NCI-H446 (cell line): ENCODE measurements around the gene EPM2AIP1.
"Not testable (repeated sequence)": the region's sequence is repeated elsewhere in the genome, so short reads cannot be mapped to it uniquely, and the experiment has no call there.

Experiments
- DNase-seq, 2 experiments: peaks; one replicate each; lab custom pipeline; 2025; lab: John Stamatoyannopoulos, UW

The EPM2AIP1 gene

DNA sequence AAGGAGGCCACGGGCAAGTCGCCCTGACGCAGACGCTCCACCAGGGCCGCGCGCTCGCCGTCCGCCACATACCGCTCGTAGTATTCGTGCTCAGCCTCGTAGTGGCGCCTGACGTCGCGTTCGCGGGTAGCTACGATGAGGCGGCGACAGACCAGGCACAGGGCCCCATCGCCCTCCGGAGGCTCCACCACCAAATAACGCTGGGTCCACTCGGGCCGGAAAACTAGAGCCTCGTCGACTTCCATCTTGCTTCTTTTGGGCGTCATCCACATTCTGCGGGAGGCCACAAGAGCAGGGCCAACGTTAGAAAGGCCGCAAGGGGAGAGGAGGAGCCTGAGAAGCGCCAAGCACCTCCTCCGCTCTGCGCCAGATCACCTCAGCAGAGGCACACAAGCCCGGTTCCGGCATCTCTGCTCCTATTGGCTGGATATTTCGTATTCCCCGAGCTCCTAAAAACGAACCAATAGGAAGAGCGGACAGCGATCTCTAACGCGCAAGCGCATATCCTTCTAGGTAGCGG lies at the start of gene EPM2AIP1:
Gene EPM2AIP1 (minus strand): TSS at position 326 of the 520 bp plus-strand sequence. CDS start 54 bp downstream, at position 272.
- DNase-seq, result no peak

DNA sequence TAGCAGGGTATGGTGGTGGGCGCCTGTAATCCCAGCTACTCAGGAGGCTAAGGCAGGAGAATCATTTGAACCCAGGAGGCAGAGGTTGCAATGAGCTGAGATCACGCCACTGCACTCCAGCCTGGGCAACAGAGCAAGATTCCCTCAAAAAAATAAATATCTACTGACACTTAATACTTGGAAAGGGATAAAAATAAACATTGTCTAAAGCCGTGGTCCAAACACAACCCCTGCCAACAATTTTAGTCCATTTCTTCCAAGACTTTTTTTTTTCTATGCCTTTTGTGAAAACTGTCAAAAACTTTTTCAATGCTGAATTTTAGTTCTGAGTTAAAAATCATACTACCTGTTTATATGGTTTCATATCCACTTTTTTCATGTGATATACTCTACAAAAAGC lies 49.8 kb upstream of the EPM2AIP1 start:
- DNase-seq, result not testable (repeated sequence)

DNA sequence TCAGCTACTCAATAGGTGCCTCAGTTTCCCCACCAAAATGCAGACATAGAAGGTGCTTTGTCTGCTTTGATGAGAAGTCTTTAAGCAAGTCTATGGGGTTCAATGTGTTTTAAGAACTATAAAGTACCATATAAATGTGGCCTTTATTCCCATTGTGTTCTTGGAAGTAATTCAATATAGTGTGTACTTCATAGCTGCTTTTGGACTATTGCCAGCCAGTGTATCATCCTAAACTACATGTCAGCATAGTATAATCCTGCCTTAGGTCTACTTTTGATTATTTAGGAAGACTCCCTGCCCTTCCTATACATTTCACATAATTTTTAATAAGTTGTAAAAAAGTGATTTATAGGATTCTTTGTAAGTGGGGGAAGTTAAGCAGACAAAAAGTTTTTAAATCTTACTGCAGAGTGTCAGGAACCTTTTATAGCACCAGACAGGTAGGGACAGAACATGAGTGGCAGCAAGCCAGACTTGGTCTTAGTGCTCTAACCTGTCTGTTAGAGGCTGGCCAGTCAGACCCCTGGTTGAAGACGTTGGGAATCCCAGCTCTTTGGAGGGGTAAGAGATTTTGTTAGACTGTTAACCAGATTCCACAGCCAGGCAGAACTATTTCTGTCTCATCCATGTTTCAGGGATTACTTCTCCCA lies 48.7 kb upstream of the EPM2AIP1 start:
- DNase-seq, result no peak

DNA sequence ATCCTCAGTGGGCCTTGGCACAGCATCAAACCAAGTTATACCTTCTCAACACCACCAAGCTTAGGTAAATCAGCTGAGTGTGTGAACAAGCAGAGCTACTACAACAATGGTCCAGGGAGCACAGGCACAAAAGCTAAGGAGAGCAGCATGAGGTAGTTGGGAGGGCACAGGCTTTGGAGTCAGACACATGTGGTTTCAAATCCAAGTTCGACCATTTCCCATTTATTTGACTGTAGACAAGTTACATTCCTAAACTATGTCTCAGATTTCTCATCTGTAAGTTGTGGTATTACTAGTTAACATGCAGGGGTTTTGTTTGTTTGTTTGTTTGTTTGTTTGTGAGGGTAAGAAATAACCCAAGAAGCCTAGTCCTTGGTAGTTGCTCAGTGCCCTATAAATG lies 47.3 kb upstream of the EPM2AIP1 start:
- DNase-seq, result no peak

DNA sequence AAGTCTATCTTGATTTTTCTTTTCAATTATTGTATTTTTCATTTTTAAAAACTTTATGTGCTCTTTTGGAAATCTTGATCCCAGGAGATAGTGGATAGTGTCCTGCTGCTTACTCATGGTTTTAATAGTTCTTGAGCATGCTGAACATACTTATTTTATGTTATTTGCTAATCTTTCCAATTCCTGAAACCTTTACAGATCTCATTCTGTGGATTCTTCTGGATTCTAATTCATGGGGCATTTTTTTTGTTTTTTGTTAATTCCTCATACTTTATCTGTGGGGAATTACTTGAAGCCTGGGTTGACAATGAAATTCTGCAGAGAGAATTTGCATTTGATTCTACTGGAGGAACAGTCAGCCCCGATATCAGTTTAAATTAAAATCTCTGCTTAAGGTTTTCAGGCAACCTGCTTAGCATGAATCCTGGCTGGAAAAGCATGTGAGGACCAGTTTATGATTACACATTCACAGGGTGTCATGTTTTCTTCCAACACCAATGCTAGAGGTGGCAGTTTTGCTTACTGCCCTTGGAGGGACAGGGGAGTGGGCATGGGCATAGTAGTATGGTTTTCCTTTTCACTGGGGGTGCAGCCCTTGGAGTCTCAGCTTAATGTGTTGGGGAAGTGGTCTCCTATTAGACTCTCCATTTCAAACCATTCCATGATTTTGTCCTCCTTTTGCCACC lies 46.4 kb upstream of the EPM2AIP1 start:
- no peak for DNase-seq

DNA sequence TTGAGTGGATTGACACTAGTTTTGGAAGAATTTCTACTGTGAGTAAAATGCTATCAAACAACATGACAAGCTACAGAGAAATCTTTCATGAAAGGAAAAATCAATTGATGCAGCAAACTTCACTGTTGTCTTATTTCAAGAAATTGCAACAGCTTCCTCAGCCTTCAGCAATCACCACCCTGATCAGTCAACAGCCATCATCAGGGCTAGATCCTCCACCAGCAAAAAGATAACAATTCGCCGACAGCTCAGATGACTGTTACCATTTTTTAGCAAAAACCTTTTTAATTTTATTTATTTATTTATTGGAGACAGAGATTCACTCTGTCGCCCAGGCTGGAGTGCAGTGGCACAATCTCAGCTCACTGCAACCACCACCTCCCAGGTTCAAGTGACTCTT lies 44.4 kb upstream of the EPM2AIP1 start:
- no peak for DNase-seq

DNA sequence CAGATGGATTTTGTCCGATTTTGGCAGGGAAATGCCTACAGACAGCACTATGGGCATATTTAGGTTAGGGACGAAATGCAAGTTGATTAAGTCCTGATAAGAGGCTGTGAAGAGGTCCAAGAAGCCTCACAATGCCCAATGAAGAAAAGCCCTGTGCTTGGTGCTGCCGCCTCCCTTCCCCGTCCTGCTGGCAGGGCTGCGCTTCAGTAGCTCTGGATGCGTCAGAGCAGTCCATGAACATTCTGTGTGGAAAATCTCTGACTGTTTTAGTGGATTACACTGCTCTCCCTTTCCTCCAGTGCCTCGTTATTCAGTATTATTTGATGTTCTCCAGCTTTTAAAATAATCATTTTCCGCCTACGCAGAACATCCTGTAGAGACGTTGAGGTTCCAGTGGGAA lies 40.0 kb upstream of the EPM2AIP1 start:
- no peak for DNase-seq

DNA sequence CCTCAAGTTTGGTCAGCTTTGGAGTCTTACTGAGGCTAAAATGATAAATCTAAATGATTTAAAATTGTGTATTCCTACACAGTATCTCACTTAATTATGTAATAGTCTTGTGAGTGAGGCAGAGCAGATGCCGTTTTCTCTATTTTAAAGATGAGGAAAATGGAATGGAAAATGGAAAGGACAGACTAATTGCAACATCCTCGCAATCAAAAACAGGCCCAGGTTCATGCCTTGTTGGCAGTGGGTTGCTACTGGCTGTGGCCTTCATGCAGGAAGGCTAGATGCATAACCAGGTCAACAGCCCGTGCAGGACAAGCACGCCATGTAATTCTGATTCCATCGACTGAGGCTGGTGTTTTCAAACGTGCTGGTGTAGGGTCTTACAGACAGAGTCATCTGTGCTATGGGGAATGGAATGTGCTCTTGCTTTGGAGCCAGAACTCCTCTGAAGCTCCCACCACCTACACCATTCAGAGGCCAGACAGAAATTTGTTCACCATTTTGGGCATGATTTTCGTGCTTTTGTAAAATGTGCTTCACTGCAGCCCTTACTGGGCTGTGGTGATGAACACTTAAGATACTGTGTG lies 38.3 kb upstream of the EPM2AIP1 start:
- DNase-seq, result no peak

DNA sequence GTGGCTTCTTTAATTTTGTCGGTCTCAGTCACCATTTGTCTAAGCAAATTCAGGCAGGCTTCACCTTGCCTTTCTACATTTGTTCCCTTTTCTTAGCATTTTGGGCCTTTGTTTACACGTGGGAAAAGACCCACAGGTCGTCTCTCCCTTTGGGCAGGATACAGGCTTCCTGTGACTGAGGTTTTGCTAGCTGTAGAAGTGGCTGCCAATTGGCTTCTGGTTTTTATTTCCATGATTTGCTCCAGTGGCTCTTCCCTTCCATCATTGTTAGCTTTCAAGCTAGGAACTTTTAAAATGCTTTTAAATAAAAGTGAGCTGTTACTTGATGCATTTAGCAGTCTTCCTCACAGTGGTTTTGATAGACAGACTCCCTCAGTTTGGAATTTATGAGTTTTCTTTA lies 37.7 kb upstream of the EPM2AIP1 start:
- DNase-seq, result no peak

DNA sequence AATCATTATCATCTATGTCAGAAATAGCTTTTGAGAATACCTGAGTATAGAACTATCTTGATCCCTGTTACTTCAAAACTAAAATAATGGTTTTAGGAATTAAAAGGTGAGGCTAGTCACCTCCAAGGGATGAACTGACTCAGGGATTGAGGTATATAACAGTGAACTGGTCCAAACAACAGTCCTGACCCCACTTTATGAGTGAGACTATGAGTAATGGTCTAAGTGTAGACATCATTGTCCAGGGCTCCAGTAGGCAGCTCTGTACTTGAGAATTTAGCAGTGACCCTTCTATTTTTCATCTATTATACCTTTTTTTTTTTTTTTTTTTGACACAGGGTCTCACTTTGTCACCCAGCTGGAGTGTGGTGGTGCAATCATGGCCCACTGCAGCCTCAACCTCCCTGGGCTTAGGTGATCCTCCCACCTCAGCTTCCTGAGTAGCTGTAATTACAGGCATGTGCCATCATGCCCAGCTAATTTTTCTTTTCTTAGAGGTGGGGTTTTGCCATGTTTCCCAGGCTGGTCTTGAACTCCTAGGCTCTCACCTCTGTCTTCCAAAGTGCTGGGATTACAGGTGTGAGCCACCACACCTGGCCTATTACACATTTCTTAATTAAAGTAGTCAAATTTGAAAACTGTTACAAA lies 36.7 kb upstream of the EPM2AIP1 start:
- DNase-seq, result no peak

DNA sequence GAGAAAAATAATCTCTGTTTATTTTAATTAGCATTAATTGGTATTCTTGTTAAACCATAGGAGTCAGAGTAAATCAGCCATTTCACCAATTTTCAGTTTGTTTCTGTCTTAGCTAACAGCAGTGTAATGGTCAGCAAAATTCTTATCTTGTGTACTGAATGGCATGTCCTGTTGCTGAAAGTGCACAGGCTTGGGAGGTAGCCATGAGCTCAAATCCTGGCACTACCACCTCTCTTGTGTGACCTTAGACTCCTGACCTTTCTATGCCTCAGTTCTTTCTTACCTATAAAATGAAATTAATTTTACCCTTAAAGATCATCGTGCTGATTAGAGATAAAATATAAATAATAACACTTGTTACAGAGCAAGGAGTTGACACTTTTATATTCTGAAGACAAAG lies 36.2 kb upstream of the EPM2AIP1 start:
- DNase-seq, result no peak

DNA sequence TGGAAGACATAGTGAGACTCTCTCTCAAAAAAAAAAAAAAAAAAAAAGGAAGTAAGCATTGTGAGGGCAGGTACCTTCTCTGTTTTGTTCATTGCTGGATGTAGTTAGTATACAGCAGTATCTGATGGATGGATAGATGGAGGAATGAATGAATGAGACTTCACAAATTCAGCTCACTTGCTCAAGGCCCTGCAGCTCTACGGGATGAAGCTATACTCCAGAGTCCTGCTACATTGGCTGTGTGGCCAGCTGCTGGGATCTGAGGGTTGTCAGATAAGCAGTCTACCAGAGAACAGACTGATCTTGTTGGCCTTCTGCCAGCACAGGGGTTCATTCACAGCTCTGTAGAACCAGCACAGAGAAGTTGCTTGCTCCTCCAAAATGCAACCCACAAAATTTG lies 35.4 kb upstream of the EPM2AIP1 start:
- no peak for DNase-seq

DNA sequence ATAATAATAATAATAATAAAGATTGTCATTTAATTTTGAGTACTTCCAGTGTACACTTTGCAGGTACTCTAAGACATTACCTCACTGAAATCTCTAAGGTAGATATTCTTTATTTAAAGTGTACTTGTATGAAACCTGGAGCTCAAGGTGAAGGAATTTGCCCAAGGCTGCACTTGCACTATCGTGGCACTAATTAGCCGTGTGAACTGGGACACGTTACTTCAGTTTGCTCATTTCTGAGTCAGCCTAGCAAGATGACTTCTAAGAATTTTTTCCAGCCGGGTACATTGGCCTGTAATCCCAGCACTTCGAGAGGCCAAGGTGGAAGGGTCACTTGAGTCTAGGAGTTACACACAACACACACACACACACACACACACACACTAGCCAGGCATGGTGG lies 33.9 kb upstream of the EPM2AIP1 start:
- DNase-seq, result no peak

DNA sequence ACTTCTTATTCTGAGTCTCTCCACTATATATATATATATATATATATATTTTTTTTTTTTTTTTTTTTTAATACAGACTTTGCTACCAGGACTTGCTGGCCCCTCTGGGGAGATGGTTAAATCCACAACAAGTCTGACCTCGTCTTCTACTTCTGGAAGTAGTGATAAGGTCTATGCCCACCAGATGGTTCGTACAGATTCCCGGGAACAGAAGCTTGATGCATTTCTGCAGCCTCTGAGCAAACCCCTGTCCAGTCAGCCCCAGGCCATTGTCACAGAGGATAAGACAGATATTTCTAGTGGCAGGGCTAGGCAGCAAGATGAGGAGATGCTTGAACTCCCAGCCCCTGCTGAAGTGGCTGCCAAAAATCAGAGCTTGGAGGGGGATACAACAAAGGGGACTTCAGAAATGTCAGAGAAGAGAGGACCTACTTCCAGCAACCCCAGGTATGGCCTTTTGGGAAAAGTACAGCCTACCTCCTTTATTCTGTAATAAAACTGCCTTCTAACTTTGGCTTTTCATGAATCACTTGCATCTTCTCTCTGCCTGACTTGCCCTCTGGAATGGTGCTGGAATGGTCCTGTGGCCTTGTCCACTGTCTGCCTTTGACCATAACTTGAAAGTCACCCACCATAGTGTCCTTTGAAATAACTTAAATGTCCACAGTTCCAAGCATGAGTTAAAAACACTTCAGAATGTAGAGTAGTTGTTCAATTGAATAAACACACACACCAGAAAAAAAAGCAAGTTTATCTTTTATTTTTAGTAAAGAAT lies 32.8 kb upstream of the EPM2AIP1 start:
- DNase-seq, result no peak

DNA sequence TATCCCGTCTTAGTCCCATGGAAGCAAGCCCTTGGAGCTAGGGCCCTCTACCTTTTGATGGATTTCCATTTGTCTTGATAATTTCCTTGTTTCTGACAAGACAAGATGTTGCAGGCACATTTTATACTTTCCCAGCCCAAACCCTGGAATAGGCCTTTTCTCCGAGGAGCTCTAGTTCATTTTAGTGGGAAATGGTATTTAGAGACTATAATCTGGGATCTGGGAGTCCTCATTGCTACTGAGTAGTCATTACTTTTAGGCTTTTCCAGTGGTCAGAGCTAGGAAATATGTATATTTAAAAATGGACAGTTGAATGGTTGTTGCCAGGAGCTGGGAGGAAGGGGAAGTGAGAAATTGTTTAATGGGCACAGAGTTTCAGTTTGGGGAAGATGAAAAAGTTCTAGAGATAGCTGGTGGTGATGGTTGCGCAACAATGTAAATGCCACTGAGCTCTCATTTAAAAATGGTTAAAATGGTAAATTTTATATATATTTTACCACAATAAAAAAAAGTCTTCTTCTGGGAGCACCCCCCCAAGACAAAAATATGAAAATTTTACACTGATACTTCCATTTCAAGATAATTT lies 32.0 kb upstream of the EPM2AIP1 start:
- no peak for DNase-seq

DNA sequence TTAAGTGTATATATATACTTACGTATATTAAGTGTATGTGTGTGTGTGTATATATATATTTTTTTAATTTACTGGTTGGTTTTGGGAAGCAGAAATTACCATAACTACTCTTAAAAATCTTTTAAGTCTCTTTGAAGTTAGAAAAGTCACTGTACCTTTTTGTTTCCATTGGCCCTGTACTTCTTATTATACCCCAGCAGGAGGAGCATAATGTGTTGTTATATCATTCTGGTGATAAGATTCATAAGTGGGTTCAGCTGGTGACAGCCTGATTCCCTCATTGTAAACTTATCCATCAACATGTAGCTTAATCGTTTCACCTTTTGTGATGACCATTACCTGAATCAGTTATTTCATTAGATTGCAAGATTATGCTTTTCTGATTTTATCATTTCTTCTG lies 31.2 kb upstream of the EPM2AIP1 start:
- no peak for DNase-seq

DNA sequence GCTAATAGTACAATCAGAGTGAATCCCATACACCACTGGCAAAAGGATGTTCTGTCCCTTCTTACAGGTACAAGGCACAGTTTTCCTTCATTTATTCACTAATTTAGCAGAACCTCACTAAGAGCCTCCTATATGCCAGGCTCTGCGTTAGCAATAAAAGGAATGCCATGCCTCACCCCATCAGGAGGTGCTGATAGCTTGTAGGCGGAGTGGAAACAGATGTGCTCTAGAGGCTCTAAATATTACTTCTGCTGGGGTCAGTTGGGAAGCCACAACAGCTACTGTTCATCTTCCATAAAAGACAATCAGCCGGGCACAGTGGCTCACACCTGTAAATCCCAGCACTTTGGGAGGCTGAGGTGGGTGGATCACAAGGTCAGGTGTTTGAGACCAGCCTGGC lies 24.8 kb upstream of the EPM2AIP1 start:
- DNase-seq, result no peak

DNA sequence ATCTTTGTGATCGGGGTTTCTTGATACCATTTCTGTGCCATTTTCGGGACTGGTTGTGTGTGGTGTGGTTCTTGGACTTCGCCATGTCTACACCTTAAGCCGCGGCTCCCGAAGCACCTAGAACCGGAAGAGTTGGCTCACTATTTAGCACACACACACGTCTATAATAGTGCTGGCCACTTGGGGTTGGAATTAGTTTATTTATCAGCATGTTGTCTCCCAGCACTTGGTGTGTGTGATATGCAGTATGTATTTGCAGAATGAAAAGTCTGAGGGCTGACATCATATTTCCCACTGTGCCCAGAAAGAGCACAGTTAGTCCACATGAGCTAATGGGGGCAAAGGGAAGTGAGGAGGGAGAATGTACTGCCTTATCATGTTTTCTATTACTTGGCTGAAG lies 24.0 kb upstream of the EPM2AIP1 start:
- no peak for DNase-seq

DNA sequence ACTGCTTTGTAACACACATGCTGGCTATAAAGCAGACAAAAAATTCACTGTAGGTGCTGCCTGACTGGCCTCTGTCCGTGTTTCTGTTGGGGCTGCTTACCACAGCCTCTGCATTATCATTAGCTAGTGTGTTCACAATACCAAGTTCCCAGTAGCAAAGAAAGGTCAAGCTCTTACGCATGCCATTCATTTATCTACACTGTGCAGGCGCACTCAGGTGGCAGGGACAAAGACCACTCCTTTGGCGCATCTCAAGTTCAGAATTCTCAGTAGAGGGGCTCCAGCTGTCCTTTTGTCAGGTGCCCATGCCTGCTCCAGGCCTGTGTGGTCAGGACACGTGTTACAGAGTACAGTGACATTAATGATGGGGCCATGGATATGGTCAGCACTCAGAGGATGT lies 22.7 kb upstream of the EPM2AIP1 start:
- DNase-seq, result no peak

DNA sequence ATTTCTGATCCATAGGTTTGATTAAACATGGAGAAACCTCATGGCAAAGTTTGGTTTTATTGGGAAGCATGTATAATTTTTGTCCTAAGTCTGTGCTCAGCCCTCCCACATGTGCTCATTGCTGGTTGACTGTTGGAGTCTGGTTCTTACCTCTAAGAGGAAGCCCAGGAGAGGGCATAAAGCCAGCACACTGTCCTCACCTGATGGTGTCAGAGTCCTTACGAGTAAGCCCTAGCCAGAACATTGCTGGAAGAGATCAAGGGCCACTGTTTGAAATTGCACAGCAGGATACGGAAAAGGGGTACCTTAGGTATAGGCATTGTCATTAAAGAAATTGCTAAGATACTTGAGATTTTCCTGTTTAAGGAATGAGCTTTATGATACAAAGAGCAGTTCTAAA lies 21.7 kb upstream of the EPM2AIP1 start:
- no peak for DNase-seq
